22Rv1 (cell line): ENCODE data around the gene PLA2G6.

Source experiments
- ZFX ChIP-seq: fragments of 450-650 bp; IDR thresholded peaks from 2 replicates; pipeline ENCODE4 v1.6.1; 2017; ENCODE audit warnings: antibody characterized with exemption, borderline replicate concordance
- TF ChIP-seq, protein P1 (sequence below): fragments of 450-650 bp; IDR thresholded peaks from 2 replicates; pipeline ENCODE4 v1.5.1; 2017; ENCODE audit warnings: mild to moderate bottlenecking

DNA sequence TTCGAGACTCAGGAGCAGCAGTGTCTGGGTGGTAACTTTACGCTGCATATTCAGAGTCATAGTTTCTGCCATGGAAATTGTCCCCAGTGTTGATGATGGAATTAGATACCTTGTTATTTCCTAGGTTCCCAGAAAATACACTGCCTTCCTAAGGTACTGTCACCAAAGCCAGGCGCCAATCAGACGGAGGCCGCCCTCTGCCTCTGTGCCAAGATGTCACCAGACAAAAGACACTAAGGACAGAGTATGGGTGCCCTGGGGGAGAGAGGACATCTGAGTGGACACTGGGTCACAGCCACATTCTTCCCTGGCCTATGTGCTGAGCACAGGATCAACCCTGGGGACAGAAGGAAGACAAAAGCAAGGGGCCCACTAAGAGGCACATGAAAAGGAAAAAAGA lies 11.2 kb downstream of the PLA2G6 start:
- TF ChIP-seq, protein P1, sequence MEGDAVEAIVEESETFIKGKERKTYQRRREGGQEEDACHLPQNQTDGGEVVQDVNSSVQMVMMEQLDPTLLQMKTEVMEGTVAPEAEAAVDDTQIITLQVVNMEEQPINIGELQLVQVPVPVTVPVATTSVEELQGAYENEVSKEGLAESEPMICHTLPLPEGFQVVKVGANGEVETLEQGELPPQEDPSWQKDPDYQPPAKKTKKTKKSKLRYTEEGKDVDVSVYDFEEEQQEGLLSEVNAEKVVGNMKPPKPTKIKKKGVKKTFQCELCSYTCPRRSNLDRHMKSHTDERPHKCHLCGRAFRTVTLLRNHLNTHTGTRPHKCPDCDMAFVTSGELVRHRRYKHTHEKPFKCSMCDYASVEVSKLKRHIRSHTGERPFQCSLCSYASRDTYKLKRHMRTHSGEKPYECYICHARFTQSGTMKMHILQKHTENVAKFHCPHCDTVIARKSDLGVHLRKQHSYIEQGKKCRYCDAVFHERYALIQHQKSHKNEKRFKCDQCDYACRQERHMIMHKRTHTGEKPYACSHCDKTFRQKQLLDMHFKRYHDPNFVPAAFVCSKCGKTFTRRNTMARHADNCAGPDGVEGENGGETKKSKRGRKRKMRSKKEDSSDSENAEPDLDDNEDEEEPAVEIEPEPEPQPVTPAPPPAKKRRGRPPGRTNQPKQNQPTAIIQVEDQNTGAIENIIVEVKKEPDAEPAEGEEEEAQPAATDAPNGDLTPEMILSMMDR = no peak
- TF ChIP-seq ZFX = no peak
